ENCODE results near the gene COL6A3. TPM values are rescaled to one million over a fixed set of nuclear protein-coding genes. Genes with fewer than 3 reads are reported as not detected.

Gene COL6A3
- total RNA-seq, 1 experiment from 2014 or later = 1.2 TPM

GRCh38 chr2:237355701-237356100, 58.3 kb downstream of the COL6A3 start:
- DNase-seq (ENCODE audit: low read depth, low spot score) = no peak
- no peaks in the 10 kb centered on the region for H3K9me2 ChIP-seq (ENCODE audit: insufficient read depth)
- BruUV-seq (replicated peaks) = no TSS peak
- no peak for ATAC-seq
- POLR2A ChIA-PET = no interaction called here
- H3K9me3 ChIP-seq (ENCODE audit: control insufficient read depth in 1 of 2, insufficient read depth in 1 of 2, low read depth in 1 of 2, low read length in 2 of 2) = no peaks in the 10 kb centered on the region
- CTCF ChIA-PET = no interaction called here
- H3K79me2 ChIP-seq (ENCODE audit: insufficient read depth, low read length) = no peaks in the 10 kb centered on the region
- H4K20me1 ChIP-seq (ENCODE audit: insufficient read depth) = no peaks in the 10 kb centered on the region
- no peak overlapping the region for H2AFZ ChIP-seq (ENCODE audit: low read depth, low read length, poor library complexity, severe bottlenecking)
- no peaks in the 10 kb centered on the region for H3K4me1 ChIP-seq (ENCODE audit: control insufficient read depth in 1 of 2, insufficient read depth in 2 of 2, low read length in 2 of 2)
- H3K27ac ChIP-seq (ENCODE audit: low read depth, low read length) = no peak overlapping the region
- RAD21 ChIA-PET (ENCODE audit: low non-redundant PET in 1 of 2, low total read pairs in 2 of 2, uncharacterized antibody in 2 of 2, unreplicated experiment in 2 of 2) = no interaction called here
- H3K36me3 ChIP-seq (ENCODE audit: control insufficient read depth in 1 of 2, insufficient read depth in 2 of 2, low read length in 2 of 2) = no peaks in the 10 kb centered on the region
- no peak overlapping the region for H3K9ac ChIP-seq (ENCODE audit: low read length)
- no peak for TF ChIP-seq ZBTB33 (IDR thresholded peaks at IDR 0.05; ENCODE audit: extremely low read depth, insufficient replicate concordance, low read length)
- TF ChIP-seq YY1 (IDR thresholded peaks at IDR 0.05; ENCODE audit: extremely low read depth, insufficient replicate concordance, low read depth, low read length) = no peak
- TF ChIP-seq ATF3 (IDR thresholded peaks at IDR 0.05) = no peak
- TF ChIP-seq FOSL1 (IDR thresholded peaks at IDR 0.05; ENCODE audit: low read depth) = no peak
- TF ChIP-seq POLR2AphosphoS5 (IDR thresholded peaks at IDR 0.05; ENCODE audit: low read depth, low read length) = no peak
- no peak for TF ChIP-seq ZFX (IDR thresholded peaks at IDR 0.05)
- TF ChIP-seq ZNF274 (IDR thresholded peaks at IDR 0.05; ENCODE audit: low read depth, low read length) = no peak
- no peak for TF ChIP-seq RAD21 (IDR thresholded peaks at IDR 0.05; ENCODE audit: low read depth)
- TF ChIP-seq JUND (IDR thresholded peaks at IDR 0.05) = no peak
- TF ChIP-seq SIN3A (IDR thresholded peaks at IDR 0.05; ENCODE audit: low read depth) = no peak
- no peak for TF ChIP-seq TCF7L2 (IDR thresholded peaks at IDR 0.05; ENCODE audit: borderline replicate concordance, extremely low read depth, insufficient read depth, insufficient read length)
- no peak for TF ChIP-seq EZH2 (IDR thresholded peaks at IDR 0.05)
- TF ChIP-seq EZH2phosphoT487 (IDR thresholded peaks at IDR 0.05; ENCODE audit: borderline replicate concordance) = no peak
- H3K4me3 ChIP-seq (replicated peaks in 1 of 2; ENCODE audit: low read depth in 1 of 2, low read length in 2 of 2) = no peak overlapping the region
- no peak overlapping the region for H3K4me2 ChIP-seq (ENCODE audit: low read length)
- intact Hi-C loops (cut with micrococcal nuclease) = no loop called here
- peaks cover 87% of the 10 kb centered on the region for H3K27me3 ChIP-seq (ENCODE audit: insufficient read depth, low read length)
